Urothelium cell line (cell line): ENCODE data around the gene PIK3C2A.

ENCODE experiments used
- DNase-seq: peaks from one replicate; pipeline ENCODE4 v3.0.0; 2011; ENCODE audit warnings: low spot score, mixed read lengths
- FAIRE-seq: peaks from 2 replicates; lab custom pipeline; 2011; peaks lifted over from hg19 to GRCh38; lab: Jason Lieb, UNC

The PIK3C2A gene

GRCh38 chr11:17214338-17214737 is 6.6 kb upstream of the PIK3C2A start:
- FAIRE-seq (no peak), DNase-seq (no peak)

DNA sequence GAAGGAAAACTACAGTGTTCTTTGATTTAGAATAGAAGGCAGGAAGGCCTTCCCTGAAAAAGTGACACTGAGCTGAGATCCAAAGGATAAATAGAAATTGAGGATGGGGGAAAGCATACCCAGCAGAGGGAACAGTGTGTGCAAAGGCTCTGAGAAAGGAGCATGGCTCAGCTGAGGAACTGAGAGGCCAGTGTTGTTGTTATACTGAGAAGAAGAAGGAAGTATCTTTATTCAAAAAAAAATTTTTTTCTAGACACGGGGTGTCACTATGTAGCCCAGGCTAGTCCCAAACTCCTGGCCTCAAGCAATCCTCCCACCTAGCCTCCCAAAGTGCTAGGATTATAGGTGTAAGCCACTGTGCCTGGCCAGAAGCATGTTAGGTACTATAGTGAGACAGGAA is 3.5 kb upstream of the PIK3C2A start:
- FAIRE-seq, result no peak
- DNase-seq, result no peak

- DNase-seq (no peak), FAIRE-seq (no peak)
Observed at GRCh38 chr11:17209939-17210245, 2.1 kb upstream of the PIK3C2A start.

DNA sequence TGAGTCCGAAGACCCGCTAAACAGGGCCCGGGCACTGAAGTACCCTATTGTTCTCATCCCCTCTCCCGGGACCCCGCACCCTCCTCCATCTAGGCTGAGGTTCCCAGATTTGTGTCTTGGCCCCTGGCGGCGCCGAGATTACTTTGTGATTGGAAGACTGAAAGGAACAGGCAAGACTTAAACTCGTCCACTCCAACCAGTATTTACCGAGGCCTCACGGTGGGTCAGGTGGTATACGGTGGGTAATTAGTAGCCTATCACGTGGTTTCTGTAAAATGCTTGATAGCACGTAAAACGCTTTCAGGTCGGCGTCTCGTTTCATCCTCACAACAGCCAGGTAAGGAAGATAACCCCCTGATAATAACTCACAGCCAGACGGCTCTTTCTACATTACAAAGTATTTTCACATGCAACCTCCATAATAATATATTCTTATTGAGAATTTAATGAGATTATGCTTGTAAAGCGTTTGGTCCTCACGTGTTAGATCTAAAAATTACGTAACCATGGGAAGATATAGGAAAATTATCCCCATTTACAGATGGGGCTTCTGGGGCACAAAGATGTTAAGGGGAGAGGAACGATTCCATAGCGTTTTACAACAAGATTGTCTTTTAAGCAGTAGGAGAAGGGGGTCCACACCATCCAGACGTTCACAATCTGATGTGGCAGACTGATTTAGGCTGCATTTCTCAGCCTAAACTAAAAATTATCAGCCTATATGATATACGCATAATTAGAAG is 642 bp upstream of the PIK3C2A start:
- FAIRE-seq, result no peak
- DNase-seq, result peak; percentile 65

GRCh38 chr11:17206463-17206862 is 1.3 kb downstream of the PIK3C2A start:
- DNase-seq (no peak), FAIRE-seq (no peak)

DNA sequence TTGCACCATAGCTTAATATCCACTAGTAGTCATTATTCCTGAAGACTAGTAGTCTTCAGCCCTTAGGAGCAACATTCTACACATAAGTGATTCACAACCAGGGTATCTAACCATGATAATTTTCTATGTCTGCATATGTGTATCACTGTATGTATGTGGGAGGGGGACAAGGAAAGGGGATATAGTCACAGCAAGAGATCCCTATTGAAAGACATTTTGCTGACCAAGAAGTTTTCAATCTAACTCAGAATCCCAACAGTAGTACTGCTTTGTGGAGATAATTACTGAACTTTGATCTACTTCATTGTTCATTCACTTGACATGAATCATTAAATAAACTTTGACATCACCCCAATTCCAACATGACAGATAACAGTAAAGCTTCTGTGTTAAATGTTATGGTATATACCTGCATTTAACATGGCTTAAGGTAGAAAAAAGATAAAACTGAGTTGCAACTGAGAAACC is 10.3 kb downstream of the PIK3C2A start:
- DNase-seq, result no peak
- peak; percentile 56 for FAIRE-seq

- no peak for DNase-seq
- FAIRE-seq, result no peak
Observed at GRCh38 chr11:17188675-17189074, 19.1 kb downstream of the PIK3C2A start.

DNA sequence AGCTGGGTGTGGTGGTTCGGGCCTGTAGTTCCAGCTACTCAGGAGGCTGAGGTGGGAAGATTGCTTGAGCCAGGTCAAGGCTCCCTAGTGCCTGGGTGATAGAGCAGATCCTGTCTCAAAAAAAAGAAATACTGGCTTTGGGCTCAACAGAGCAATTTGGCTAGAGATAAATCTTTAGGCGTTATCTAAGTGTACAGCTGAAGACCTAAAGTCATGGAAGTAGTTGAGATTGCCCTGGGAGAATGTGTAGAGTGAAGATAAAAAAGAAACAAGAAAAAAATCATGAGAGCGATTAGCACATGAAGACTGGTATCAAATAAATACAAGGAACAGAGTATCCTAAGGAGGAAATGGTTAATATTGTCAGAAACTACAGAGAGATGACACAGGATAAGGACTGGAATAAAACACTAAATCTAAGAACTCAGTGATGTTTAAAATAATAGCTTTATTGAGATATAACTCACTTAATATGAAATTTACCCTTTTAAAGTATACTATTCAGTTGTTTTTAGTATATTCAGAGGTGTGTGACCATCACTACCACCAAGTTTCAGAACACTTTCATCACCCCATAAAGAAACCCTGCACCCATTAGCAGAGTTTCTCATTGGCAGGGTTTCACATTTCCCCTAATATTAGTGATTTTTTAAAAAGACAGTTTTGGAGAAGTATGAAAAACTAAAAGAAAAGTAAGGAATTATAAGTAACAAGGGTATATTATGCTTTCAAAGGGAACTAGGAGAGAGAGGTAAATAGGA is 20.7 kb downstream of the PIK3C2A start:
- FAIRE-seq (no peak), DNase-seq (no peak)

- DNase-seq, result no peak
- FAIRE-seq, result no peak
Observed at GRCh38 chr11:17185938-17186337, 21.8 kb downstream of the PIK3C2A start.

DNA sequence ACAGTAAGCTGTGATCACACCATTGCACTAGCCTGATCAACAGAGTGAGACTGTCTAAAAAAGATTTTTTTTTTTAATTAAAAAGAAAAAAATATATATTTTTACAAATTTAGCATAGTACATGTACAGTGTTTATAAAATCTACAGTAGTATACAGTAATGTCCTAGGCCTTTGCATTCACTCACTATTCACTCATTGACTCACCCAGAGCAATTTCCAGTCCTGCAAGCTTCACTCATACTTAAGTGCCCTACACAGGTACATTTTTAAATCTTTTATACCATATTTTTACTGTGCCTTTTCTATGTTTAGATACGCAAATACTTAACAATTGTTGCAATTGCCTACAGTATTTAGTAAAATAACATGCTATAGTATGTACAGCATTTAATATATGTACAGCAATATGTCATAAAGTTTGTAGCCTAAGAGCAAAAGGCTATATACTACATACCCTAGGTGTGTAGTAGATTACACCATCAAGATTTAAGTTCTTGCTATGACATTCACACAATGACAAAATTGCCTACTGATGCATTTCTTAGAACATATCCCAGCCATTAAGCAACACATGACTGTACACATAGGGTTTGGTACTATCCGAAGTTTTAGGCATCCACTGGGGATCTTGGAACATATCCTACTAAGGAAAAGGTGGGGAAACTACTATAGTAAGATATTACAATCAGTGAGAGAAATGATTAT is 22.8 kb downstream of the PIK3C2A start:
- no peak for DNase-seq

DNA sequence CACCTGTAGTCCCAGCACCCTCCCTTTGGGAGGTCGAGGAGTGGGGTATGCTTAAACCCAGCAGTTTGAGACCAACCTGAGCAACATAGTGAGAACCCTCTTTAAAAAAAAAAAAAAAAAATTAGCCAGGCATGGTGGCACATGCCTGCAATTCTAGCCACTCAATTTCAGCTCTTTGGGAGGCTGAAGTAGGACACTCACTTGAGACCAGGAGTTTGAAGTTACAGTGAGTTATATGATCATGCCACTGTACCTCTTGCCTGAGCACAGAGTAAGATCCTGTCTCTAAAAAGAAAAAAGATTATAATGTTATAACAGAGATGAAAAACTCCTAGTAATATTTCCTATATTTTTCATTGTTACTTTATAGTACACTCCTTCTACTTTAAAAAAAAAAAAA is 23.9 kb downstream of the PIK3C2A start:
- FAIRE-seq, result no peak
- no peak for DNase-seq

More for the DNA sequence above, 22.8 kb downstream of the PIK3C2A start:
- no peak for FAIRE-seq

- no peak for DNase-seq
Observed at GRCh38 chr11:17179970-17180369, 27.8 kb downstream of the PIK3C2A start.

DNA sequence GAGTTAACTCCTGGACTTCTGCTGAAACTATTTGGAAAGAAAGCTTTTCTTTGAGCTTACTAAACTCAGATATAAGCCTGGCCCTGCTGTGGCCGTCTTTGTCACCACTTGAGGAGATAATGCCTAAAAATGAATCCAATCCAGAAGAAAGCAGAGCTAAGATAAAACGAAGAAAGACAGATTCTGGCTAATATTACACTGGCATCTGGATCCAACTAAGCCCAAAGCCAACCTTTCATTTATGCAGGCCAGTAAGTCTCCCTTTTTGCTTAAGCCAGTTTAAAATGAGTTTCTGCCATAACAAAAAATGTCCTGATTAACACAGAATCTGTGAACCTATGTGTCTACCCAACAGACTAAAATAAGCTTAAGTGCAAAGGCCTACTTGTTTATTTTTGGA is 34.5 kb downstream of the PIK3C2A start:
- no peak for DNase-seq
- no peak for FAIRE-seq

More at GRCh38 chr11:17179970-17180369, 27.8 kb downstream of the PIK3C2A start:
- FAIRE-seq, result no peak

- DNase-seq (peak; percentile 13), FAIRE-seq (no peak)
Observed at GRCh38 chr11:17171916-17172315, 35.9 kb downstream of the PIK3C2A start.

DNA sequence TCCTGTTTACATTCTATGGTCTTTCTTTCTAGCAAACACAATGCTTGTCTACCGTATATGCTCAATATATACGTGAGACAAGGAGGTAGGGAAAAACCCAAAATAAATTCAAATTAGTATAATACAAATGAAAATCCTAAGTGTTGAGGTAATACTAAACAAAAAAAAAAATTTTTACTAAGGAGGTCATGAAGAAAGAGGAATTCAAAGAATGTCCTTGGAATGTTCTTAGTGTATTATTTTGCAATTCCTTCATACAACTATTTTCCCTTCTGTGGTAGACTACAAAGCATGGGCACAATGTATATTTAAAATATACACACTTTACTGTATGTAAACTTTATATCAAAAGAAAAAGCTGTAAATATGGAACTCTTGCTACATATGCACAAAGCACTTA is 36.4 kb downstream of the PIK3C2A start:
- FAIRE-seq (no peak), DNase-seq (peak; percentile 8)

DNA sequence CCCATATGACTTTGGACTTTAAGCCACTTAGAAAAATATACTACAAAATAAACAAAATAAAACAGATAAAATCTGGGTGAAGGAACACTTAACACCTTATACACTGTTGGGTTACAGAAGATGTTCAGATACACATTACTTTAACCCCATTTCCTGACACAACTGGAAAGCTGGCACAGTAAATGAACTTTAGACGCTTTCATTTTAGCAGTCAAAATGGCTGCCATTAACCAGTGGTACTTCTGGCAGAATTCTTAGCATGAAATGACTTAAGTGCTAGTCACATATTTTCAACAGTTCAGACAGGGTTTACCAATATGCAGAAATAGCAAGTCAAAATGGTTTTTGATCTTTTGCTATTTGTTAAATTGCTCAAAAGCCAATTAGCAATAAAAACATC is 37.9 kb downstream of the PIK3C2A start:
- no peak for DNase-seq
- FAIRE-seq, result no peak

DNA sequence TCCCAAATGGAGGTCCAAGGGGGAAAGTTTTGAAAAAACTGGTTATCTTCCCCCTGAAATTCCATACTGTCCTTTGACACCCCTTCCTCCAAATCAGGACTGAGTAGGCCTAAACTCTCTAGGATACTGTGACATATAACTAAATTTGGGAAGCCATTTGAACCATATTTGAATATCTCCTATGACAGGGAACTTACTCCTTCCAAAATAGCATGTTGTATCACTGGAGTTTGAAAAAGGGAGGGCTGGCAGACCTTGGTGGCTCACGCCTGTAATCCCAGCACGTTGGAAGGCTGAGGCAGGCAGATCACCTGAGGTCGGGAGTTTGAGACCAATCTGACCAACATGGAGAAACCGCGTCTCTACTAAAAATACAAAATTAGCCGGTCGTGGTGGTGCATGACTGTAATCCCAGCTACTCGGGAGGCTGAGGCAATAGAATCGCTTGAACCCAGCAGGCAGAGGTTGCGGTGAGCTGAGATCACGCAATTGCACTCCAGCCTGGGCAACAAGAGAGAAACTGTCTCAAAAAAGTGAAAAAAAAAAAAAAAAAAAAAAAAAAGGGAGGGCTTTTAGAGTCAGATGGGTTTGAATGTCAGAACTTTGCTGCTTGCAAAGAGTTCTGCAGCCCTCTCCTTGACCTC is 42.4 kb downstream of the PIK3C2A start:
- no peak for DNase-seq
- no peak for FAIRE-seq

DNA sequence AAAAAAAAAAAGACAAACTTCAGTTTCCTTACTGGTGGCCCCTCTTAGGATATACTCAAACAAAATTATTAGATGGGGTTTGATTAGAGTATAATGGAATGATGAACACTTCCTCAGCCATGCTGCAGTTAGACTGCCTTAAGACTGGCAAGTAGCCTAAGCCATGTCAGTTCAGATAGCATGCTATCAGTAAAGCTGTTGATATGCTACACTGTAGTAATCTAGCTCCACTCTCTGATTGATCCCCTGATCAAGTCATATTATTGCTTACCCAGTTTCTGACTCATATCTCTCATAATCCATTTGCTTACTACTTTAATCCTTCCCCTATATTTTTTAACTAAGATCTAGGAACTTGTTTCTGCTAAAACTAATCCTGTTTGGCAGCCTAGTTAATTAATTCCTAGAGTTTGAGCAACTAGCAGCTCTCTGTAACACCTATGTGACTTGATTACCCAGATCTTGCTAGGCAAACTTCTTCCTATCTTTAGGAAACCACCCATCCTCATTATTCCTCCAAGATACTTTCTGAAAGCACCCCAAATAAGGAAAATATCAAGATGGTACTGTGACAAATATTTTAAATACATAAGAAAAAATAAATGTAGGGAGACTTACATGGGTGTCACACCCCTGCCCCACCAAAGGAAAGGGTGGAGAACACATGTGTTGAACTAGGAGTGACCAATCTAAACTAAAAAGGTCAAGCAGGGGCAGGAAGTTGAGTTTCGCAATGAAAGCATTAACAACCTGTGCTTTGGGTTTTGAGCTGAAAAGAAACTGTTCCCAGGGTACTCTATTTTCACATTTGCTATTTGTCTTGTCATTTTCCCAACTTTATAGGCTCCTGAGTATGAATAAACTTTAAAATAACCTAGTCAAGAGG is 43.2 kb downstream of the PIK3C2A start:
- DNase-seq, result no peak
- FAIRE-seq, result no peak

DNA sequence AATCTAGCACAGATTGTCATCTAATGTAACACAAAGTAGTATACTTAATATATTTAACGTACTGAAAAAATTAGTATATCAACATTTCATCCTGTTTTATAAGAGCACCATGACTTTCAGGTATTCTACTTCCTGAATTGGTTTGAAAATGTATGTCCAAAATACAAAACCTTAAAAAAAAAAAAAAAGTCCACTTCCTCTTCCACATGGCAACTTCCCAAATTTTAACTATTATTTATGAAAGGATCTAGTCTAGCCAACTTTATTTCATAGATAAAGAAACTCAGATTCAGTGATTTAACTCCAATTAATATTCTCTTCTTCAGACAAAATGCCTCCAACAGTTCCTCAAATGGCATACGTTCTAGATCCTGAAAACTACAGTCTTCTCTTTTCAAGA is 44.0 kb downstream of the PIK3C2A start:
- FAIRE-seq, result no peak
- no peak for DNase-seq

GRCh38 chr11:17163291-17163690 is 44.5 kb downstream of the PIK3C2A start:
- no peak for DNase-seq
- no peak for FAIRE-seq
